Measurements from ENCODE around the gene ZNF804A. TPM values are rescaled to one million over a fixed set of nuclear protein-coding genes. Genes with fewer than 3 reads are reported as not detected.

ZNF804A gene
- total and polyA plus RNA-seq, 4 donors = 0.07 to 0.37 (median 0.13) TPM

DNA sequence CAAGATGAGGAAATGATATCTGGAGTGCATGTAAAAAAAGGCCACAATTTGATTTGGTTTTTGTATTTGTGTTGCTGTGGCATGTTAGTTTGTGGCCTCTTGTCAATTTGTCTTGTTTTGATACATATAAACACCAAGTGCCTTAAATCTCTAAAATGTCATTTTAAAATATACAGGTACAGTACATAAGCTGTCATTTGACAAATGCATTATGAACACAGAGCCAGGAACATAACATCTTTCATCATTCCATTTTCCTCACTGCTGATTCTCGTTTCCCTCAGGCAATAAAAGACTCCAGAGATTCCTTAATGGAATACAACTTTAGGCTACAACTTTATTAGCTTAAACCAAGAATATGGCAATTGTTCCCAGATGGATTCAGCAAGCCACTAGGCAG is 217.5 kb downstream of the ZNF804A start:
- no peak overlapping the region for H3K9ac ChIP-seq (ENCODE audit: low read depth in 1 of 2, low read length in 2 of 2)
- H3K9me3 ChIP-seq (ENCODE audit: control insufficient read depth in 4 of 4, low read length in 3 of 4) = no peaks in the 10 kb centered on the region
- no peak overlapping the region for H3K27ac ChIP-seq (ENCODE audit: low read depth in 1 of 2, low read length in 2 of 2)
- no peak for DNase-seq (ENCODE audit: low spot score)
- H3K27me3 ChIP-seq (ENCODE audit: control insufficient read depth in 4 of 4, insufficient read depth in 4 of 4, low read length in 3 of 4) = no peaks in the 10 kb centered on the region
- H3K36me3 ChIP-seq (ENCODE audit: control insufficient read depth in 4 of 4, insufficient read depth in 3 of 4, low read depth in 1 of 4, low read length in 3 of 4) = no peaks in the 10 kb centered on the region
- no peak for TF ChIP-seq EGR1 (IDR thresholded peaks at IDR 0.05; ENCODE audit: low read depth in 2 of 2)
- no peak for TF ChIP-seq GABPA (IDR thresholded peaks at IDR 0.05 in 1 of 2, conservative IDR thresholded peaks at IDR 0.05 in 1 of 2)
- TF ChIP-seq RAD21 (IDR thresholded peaks at IDR 0.05) = no peak
- TF ChIP-seq REST (IDR thresholded peaks at IDR 0.05) = no peak
- TF ChIP-seq YY1 (IDR thresholded peaks at IDR 0.05) = no peak
- TF ChIP-seq MAX (IDR thresholded peaks at IDR 0.05) = no peak
- TF ChIP-seq TAF1 (conservative IDR thresholded peaks at IDR 0.05) = no peak
- no peak for TF ChIP-seq HNF4A (conservative IDR thresholded peaks at IDR 0.05)
- no peak for TF ChIP-seq FOXA2 (IDR thresholded peaks at IDR 0.05)
- no peak for TF ChIP-seq HNF4G (IDR thresholded peaks at IDR 0.05)
- no peak for TF ChIP-seq NR2F2 (IDR thresholded peaks at IDR 0.05)
- no peak for TF ChIP-seq CTCF (IDR thresholded peaks at IDR 0.05; ENCODE audit: low read depth, low read length, missing input control)
- TF ChIP-seq, protein P1, sequence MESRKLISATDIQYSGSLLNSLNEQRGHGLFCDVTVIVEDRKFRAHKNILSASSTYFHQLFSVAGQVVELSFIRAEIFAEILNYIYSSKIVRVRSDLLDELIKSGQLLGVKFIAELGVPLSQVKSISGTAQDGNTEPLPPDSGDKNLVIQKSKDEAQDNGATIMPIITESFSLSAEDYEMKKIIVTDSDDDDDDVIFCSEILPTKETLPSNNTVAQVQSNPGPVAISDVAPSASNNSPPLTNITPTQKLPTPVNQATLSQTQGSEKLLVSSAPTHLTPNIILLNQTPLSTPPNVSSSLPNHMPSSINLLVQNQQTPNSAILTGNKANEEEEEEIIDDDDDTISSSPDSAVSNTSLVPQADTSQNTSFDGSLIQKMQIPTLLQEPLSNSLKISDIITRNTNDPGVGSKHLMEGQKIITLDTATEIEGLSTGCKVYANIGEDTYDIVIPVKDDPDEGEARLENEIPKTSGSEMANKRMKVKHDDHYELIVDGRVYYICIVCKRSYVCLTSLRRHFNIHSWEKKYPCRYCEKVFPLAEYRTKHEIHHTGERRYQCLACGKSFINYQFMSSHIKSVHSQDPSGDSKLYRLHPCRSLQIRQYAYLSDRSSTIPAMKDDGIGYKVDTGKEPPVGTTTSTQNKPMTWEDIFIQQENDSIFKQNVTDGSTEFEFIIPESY (IDR thresholded peaks at IDR 0.05) = no peak
- TF ChIP-seq RXRA (IDR thresholded peaks at IDR 0.05) = no peak
- TF ChIP-seq ATF3 (IDR thresholded peaks at IDR 0.05) = no peak
- no peak overlapping the region for H3K4me3 ChIP-seq (ENCODE audit: low read depth in 1 of 3, low read length in 3 of 3)
- WGBS = 53% methylated on average over 1 of the region's 1 CpG
- H3K4me1 ChIP-seq (ENCODE audit: control insufficient read depth in 4 of 4, insufficient read depth in 4 of 4, low read length in 3 of 4) = no peaks in the 10 kb centered on the region

GRCh38 chr2:184824597-184824996 is 226.3 kb downstream of the ZNF804A start:
- WGBS = 46% methylated on average over 2 of the region's 2 CpGs
- no peak for TF ChIP-seq EGR1 (IDR thresholded peaks at IDR 0.05; ENCODE audit: low read depth in 2 of 2)
- TF ChIP-seq YY1 (IDR thresholded peaks at IDR 0.05) = no peak
- no peak for TF ChIP-seq SP1 (IDR thresholded peaks at IDR 0.05)
- TF ChIP-seq, protein P1 (IDR thresholded peaks at IDR 0.05) = no peak
- no peak for TF ChIP-seq TAF1 (conservative IDR thresholded peaks at IDR 0.05)
- no peak for TF ChIP-seq RXRA (IDR thresholded peaks at IDR 0.05)
- TF ChIP-seq CTCF (IDR thresholded peaks at IDR 0.05; ENCODE audit: low read depth, low read length, missing input control) = no peak
- no peak for TF ChIP-seq JUND (IDR thresholded peaks at IDR 0.05)
- TF ChIP-seq ATF3 (IDR thresholded peaks at IDR 0.05) = no peak
- TF ChIP-seq FOXA1 (IDR thresholded peaks at IDR 0.05) = no peak
- no peak for TF ChIP-seq MAX (IDR thresholded peaks at IDR 0.05)
- TF ChIP-seq RAD21 (IDR thresholded peaks at IDR 0.05) = no peak

More at GRCh38 chr2:184824597-184824996, 226.3 kb downstream of the ZNF804A start:
- Histone ChIP-seq H3K4me3 (ENCODE audit: low read depth in 1 of 3, low read length in 3 of 3) (no peak overlapping the region), H3K27ac (ENCODE audit: low read depth in 1 of 2, low read length in 2 of 2) (no peak overlapping the region), H3K9ac (ENCODE audit: low read depth in 1 of 2, low read length in 2 of 2) (no peak overlapping the region), H3K36me3 (ENCODE audit: control insufficient read depth in 4 of 4, insufficient read depth in 3 of 4, low read depth in 1 of 4, low read length in 3 of 4) (no peaks in the 10 kb centered on the region), H3K4me1 (ENCODE audit: control insufficient read depth in 4 of 4, insufficient read depth in 4 of 4, low read length in 3 of 4) (no peaks in the 10 kb centered on the region), H3K9me3 (ENCODE audit: control insufficient read depth in 4 of 4, low read length in 3 of 4) (no peaks in the 10 kb centered on the region), H3K27me3 (ENCODE audit: control insufficient read depth in 4 of 4, insufficient read depth in 4 of 4, low read length in 3 of 4) (no peaks in the 10 kb centered on the region)
- DNase-seq (ENCODE audit: low spot score) = no peak

All from liver (tissue), 9 donors.